HG02943 (cell line): ENCODE data around the gene KIF6.

Experiments used
- ATAC-seq: cut with Tn5 transposase; IDR thresholded peaks from one replicate; pipeline ENCODE4 v1.9.1; 2021; ENCODE audit warnings: mild to moderate bottlenecking, low read depth, moderate library complexity; ENCODE audit not compliant: unreplicated experiment

KIF6 gene

DNA sequence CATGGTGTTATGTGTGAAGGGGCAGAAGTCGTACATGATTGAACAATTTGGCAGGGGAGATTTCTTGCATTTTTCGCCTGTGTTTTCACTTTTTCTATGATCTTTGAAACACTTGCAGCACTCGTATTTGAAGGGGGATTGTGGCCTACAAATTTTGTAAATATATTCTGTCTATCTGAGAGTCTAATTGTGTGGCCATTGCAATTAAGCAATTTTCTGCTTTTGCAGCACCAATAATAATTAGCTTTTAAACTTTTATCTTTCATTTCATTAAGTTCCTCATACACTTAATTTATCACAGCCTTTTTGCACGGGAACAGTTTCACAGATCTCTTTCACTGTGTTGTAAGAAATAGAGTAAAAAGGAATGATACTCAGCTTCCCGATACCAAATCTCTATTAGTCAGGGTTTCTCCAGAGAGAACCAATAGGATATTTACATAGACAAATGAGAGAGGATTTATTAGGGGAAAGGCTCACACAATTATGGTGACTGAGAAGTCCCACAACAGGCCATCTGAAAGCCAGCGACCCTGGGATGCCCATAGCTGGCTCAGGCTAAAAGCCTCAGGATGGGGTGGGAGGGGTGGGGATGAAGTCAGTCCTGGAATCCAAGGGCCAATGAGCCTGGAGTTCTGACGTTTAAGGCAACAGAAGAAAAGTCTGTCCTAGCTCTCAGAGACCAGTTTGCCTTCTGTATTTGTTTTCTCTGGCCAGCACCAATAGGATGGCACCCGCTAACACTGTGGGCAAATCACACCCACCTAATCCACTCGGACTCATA, 58.3 kb downstream of the KIF6 start:
- ATAC-seq, result no peak

DNA sequence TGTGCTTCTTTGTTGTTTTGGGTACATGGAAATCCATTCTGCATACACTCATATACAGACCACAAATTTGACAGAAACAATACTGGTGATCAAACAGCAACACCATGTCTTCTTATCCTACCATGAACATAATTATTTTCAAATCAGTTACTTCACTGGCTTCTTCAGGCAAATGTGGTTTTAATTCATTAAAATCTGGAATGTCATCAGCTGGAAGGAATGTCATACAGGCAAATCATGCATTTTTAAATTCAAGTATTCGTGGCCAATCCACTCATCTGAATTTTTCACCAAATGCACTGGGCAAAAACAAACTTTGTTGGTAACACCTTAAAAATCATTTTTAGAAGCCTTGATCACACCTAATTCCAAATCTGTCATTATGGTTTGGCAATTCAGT, 59.3 kb downstream of the KIF6 start:
- ATAC-seq, result no peak

DNA sequence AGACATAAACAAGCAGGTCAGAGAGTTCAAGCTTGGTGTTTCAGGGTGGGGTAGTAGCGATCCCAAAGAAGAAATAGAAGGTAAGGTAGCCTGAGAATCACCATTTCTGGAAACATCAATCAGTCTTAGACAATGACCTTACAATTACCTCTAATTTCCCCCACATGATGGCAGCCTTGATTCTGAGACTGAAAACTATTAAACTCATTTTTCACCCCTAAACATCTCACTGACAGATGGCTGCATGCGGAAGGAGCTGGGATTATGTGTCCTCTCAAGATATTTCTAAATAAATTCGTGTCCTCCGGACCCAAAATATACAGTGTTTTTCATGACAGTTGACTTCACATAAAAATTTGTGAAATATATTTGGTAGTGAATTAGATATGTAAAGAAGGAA, 61.0 kb downstream of the KIF6 start:
- no peak for ATAC-seq

DNA sequence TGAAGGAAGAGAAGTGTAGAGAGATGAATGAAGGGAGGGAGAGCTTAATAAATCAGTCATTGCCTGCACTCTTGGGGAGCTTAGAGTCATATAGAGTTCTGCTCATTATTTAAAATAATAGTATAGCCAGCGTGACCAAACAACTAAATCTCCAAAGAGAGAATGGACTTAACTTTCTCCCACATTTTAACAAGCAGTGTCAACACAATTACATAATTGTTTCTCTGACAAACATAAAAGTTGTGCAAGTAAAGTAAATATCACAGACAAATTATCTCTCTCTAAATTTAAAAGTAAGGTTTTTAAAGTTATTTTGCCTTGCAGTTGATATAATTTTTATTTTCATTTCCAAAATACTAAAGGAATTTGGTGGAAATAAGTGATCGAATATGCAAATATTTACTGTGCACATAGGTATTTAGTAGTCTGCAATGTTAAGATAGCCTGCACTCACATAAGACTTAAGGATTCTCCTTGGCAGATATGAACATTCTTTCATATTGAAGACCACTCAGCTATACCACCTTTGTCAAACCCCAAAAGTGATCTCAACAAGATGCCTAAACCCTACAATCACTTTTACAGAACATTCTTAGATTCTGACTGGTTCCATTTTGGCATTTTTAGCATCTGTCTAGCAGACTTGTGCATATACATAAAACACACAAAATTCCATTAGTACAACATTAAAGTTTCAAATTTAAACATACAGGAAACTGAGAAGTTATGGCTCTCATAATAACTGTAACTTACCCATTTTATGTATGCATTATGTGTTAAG, 67.7 kb downstream of the KIF6 start:
- no peak for ATAC-seq

DNA sequence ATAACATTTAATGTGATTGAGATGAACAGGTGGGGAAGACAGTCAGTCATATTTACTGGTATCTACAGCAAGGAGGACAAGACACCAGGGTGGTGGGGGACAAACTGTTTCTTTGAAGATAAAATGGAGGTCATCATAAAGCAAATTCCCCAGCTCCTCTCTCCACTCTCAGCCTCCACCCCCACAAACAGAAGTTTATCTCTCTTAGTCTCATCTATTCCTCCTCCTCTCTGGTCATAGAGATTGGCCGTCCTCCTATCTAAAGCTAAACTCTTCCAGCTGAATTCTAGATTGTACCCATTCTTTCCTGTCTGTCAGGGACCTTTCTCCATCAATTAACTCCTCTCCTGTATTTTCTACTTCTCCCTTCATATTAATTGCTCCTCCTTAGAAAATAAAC, 71.1 kb downstream of the KIF6 start:
- ATAC-seq, result no peak

DNA sequence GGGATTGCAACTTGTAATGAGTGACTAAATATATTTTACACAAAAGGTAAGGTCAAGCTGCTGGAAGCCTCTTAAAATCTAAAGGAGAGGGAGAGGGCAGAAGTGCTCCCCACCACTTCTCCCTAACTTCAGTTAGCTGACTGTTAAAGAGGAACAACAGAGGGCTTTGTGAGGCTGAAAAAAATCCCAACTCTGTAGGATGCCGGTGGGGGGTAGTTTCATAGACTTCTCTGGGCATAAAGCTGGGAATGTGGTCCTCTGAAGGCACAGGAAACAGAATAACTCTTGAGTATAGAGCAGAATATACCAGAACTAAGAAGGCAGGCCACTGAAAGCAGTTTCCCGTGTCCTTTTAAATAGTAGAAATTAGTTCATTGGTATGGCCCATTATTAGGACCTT, 71.6 kb downstream of the KIF6 start:
- ATAC-seq, result no peak

DNA sequence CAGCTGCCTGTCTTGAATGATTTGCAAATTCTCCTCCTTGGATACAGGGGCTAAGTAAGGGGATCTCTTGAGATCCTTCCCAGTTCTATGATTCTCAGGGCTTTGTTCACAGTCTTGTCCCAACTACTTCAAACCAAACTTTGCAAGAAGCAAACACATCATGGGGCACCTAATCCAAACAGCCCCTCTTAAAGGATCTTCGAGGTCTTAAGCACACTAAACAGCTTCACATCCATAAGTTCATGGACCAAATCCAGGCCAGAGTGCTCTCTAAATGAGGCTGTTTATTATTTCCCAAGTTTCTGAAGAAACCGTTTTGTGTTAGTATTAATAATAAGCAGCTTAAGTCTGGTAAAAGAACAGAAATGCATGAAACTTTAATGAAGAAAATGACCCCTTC, 75.2 kb downstream of the KIF6 start:
- ATAC-seq, result no peak

DNA sequence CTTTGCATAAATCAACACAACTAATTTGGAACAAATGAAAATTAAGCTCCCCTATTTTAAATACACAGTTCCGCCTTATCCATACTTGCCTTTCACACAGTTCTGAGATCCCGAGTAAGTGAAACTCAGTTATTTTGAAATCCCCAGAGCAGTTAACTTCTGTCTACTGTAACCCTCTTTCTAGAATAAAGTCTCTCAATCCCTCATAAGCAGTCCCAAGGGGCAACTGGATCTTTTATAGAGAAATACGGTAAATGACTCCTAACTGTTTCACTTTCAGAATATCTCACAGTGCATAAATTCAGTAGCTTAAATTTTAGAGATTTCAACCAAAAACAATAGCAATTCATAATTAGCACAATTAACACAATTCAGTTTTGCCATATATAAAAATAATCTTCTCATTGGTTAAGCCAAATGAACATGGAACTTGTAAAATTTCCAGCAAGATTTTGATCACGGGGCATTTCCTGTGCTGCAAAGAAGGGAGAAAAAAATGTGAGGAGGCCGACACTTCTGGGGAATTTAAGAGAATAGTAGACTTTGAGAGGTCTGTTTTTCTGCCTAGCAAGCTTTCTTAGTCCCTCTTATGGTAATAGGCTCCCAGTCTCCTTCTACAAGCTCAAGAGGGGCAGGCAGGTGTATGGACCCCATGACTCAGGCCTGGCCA, 78.3 kb downstream of the KIF6 start:
- ATAC-seq, result no peak

DNA sequence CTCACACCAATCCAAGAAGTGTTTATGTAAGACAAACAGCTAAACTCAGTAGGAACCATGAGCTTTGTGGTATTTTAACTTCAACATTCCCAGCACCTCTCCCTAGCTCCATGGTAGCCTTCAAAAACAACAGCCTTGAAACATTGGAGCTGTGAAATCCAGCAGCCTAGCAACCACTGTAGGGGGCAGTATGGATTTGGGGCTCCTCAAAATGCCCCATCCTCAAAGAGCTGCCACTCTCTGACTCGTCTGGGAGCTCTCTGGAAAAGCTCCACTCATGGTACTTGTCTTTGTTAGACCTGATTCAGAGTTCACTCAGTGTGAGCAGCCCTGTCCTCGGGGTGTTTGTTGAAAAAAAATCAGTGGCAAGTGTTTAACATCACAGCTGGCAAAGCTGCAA, 82.9 kb downstream of the KIF6 start:
- no peak for ATAC-seq

DNA sequence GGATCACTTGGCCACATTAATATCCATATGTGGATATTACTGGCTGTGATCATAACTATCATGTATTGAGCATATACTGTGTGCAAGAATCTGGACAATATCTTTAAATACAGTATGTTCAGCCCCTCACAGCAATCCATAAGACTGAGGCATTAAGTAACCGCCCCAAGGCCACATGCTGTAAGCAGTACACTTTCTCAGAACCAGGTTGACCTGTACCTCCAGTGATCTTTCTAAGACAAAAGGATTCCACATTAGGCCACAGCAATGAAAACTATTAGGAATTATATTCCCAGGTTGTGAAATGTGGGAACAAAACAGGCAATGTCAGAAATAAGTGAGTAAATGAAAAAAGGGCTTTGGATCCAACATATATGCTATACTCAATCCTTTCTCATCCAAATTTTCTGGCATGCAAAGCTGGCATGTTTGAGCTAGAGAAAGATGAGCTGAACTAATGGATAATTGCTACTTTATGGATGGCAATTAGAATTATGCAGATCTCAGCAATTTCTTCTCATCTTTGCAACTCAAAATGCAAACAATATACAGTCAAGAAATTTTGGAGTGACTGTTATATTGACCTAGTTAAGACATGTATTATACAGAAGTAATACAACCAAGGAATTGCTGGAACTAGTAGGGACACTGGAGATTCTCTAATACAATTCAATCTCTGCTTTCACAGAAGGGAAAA, 86.9 kb downstream of the KIF6 start:
- no peak for ATAC-seq

DNA sequence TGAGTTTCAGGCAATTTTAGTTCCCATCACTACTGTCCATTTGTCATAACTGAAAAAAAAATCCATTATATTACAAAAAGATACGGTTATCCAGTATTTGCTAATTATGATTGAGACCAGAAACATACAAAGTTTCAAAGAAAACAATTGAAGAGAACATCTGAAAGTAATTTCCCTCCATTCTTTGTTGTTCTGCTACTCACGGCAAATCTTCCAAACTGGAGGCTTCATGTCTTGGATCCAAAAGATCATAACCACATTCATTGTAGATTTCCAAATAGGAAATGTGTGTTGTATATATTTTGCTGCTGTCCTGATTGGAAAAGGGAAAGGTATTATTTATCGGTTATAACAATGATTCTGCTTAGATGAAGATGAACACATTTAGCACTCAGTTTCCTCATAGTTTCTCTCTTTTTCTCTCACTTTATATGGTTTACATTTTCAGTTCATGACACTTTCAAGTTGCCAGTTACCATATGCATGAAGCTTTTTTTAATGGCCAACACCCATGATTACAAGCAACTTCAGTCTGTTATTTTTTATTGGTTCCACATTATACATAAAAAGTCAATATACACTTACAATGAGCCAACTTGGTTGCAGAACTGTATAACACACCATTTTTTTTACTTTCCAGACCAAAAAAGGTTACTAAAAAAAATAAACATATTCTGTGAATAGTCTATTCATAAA, 90.4 kb downstream of the KIF6 start:
- no peak for ATAC-seq

DNA sequence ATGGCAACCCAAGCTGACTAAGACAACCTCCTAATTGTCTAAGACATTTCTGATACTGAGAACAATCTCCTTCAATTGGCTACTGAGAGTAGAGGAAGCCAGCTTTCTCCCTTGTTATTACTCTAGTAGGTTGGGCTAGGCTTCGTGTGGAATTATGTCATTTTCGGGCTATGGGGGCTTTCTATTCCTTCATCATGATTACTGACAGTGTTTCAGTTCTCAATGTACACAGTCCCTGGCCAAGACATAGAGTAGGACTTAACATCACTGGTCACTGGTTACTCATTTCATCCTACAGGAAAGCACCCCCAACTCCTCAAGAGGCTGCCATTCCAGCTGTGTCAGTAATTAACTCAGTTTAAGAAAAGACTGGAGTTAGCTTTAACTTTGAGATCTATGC, 100.0 kb downstream of the KIF6 start:
- no peak for ATAC-seq

DNA sequence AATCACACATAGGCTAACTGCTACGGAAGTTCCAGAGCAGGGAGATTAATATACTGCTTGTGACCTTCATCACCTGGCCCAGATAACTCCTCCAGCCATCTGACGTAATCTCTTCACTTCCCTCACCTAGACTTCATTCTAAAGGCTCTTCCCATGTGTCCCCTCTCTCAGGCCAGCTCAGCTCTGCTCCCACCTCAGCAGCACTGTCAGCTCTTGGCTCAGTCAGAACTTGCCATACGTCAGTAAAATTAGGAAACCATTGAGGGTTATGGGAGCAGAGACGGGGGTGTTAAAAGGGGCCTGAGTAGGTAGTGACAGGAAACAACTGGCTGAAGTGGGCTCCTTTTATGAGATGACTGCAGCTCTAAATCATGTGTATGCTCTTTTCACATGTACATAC, 101.5 kb downstream of the KIF6 start:
- no peak for ATAC-seq

DNA sequence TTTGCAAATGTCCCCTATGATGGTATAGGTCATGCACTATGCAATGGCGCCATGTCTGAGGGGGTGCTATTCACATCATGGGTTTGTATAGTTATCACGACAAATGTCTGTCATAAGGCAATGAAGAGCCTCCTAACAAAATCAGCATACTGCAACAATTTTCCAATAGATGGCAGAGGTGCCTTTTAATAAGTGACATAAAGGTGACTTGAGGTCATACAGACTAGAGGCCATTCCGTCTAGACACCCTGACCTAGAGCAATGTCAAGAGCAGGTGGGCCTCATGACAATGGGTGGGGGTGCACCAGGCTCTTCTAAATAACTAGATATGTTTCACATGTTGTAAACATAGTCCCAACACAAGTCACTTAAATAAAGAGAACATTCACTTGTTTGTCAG, 107.7 kb downstream of the KIF6 start:
- no peak for ATAC-seq

DNA sequence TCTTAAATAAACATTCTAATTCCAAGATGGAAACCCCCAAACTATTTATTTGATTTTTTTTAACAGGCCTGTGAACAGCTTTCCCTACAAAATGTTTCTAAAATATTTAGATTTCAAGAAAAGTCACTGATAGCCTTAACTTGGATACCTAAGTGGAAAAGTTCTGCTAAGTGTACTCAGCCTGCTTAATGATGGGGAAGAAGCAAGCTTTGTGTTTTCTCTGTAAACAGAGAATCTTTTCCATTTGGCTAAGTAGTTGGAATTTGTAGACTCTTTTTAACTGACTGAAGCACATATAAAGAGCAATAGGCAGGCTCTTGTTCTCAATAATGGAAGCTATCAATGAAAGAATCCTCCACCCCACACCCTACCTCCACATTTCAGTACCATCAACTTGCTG, 108.2 kb downstream of the KIF6 start:
- no peak for ATAC-seq

DNA sequence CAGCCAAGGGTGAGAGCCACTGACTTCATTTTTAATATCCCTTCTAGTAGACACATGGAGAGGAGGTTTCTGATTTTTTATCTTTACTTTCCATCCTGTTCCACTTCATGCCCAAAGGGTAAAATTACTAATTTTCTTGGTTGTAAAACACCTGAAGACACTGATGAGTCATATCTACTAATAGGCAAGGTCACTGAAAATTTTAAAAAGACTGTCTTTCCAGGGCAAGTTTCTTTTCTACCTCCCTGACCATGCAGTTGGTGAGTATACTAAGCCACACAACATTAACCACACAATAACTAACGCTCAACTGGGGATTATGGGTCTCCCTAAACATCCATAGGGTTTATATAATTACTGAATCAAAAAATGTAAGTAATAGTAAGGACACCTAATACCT, 109.6 kb downstream of the KIF6 start:
- no peak for ATAC-seq

DNA sequence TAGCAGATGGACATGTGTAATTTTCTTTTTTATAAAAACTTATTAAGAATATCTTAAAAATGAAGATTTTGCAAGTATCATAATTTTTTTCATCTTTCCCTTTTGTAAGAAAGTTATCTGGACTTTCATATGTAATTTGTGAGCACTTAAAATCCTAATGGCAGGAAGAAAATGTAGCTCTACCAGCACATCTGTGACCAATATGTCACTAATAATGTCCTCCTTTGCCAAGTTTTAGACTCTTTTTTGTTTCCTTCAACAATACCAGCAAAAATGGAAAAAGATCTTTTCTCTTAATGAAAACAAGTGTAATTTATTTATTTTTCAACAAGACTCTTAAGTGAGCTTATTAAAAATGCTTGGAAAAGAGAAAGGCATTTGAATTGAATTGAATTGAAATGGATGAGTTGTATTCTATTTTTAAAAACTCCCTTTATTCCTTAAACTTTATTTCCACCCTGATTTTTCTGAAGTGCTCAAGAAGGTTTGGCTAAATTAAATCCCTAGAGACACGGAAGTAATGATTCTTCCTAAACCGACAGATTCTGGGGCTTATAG, 110.7 kb downstream of the KIF6 start:
- ATAC-seq, result no peak

DNA sequence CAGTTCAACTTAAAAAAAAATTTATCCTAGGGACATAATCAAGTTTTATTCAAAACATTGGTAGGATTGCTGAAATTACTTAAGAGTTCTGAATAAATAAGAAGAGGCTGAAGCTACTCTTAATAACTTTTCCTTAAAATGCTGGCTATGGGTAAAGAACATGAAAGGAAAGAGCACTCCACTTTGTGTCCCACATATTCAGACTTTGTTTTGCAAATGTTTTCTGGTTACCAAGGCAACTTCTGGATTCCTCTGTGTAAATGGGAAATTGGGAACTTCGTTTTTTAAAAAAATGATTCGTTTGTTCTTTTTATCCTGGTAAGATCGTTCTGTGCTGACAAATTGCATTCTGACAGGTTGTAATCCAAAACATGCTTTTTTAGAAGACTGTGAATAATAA, 115.0 kb downstream of the KIF6 start:
- no peak for ATAC-seq

DNA sequence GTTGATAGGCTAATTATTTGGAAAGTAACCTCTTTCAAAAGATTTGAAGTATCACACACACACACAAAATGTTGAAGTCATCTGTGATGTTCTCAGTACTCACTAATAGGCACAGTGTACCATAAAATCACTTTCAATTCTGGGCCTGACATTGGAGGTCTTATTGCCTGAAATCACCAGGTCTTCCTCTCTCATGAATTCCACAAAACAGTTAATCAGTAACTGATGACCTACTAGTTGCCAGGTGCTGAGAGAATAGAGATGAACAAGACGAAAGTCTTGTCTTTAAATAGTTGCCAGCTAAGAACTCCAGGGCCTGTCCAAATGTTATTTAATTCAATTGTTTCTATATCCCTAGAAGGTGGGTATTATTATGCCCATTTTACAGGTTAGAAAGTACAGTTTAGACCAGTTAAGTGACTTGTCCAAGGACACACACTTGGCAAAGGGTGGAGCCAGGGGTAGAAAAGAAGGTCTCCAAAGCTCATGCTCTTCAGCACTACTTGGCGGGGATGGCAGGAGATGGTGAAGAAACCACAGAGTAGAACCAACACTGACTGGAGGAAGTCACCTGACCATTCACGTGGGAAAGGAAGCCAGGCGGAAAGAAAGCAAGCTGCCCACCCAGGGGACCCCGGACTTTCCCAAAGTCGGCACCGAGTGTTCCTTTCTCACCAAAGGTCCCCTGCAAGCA, 116.4 kb downstream of the KIF6 start:
- ATAC-seq, result peak; percentile 81
